HEK293 (cell line): ENCODE data around the gene UMOD.

Experiments
- CTCF ChIA-PET: fragments of 350-600 bp; formaldehyde crosslinking; extraction: SDS; loops from one replicate; lab custom pipeline; 2021; ENCODE audit warnings: antibody characterized with exemption; lab: Yijun Ruan, JAX
- POLR2A ChIA-PET: fragments of 300-600 bp; formaldehyde crosslinking; extraction: SDS; loops from one replicate; lab custom pipeline; 2020; ENCODE audit warnings: antibody characterized with exemption, inconsistent platforms; lab: Yijun Ruan, JAX
- H3K27ac ChIP-seq: fragments of 200-500 bp; sonication (Bioruptor generic); 2 replicates; pipeline ENCODE4 v1.5.1; 2014; ENCODE audit warnings: low read depth, low read length, control low read depth, inconsistent platforms; ENCODE audit errors: extremely low read depth
- H3K36me3 ChIP-seq, 2 experiments: fragments of 200-500 bp in 1 of 2; sonication (Bioruptor generic) in 1 of 2; 1 replicate in 1 of 2; 2 replicates in 1 of 2; pipeline ENCODE4 v1.5.1; 2014 to 2017; ENCODE audit warnings: inconsistent platforms in 2 of 2, low read length in 2 of 2; ENCODE audit not compliant: control insufficient read depth in 2 of 2, insufficient read depth in 1 of 2
- H3K4me1 ChIP-seq: fragments of 200-500 bp; sonication (Bioruptor generic); 2 replicates; pipeline ENCODE4 v1.5.1; 2014; ENCODE audit warnings: mild to moderate bottlenecking, low read length, inconsistent platforms; ENCODE audit not compliant: control insufficient read depth, insufficient read depth
- H3K4me3 ChIP-seq: 2 replicates; pipeline ENCODE4 v1.5.1; 2011; ENCODE audit warnings: low read depth, mild to moderate bottlenecking, control low read depth, low read length, moderate library complexity
- H3K9me3 ChIP-seq: fragments of 200-500 bp; sonication (Bioruptor generic); 2 replicates; pipeline ENCODE4 v1.5.1; 2014; ENCODE audit warnings: low read depth, low read length, inconsistent platforms; ENCODE audit not compliant: control insufficient read depth, insufficient read depth
- GLIS2 ChIP-seq: fragments of 450-650 bp; formaldehyde crosslinking; IDR thresholded peaks from 2 replicates; pipeline ENCODE4 v1.5.1; 2016; ENCODE audit warnings: missing biosample characterization, missing genetic modification characterization
- HOXA7 ChIP-seq: sonication (generic); formaldehyde crosslinking; IDR thresholded peaks from 2 replicates; pipeline ENCODE4 v1.8.1; 2022; ENCODE audit warnings: missing genetic modification reagents, borderline replicate concordance
- PRDM1 ChIP-seq: fragments of 450-650 bp; formaldehyde crosslinking; IDR thresholded peaks from 2 replicates; pipeline ENCODE4; 2016; ENCODE audit warnings: missing biosample characterization, missing genetic modification characterization
- PRDM2 ChIP-seq: fragments of 450-650 bp; formaldehyde crosslinking; IDR thresholded peaks from 2 replicates; pipeline ENCODE4 v1.5.1; 2016; ENCODE audit warnings: missing biosample characterization, missing genetic modification characterization, borderline replicate concordance
- SP2 ChIP-seq: fragments of 450-650 bp; formaldehyde crosslinking; IDR thresholded peaks from 2 replicates; pipeline ENCODE4 v1.5.1; 2016; ENCODE audit warnings: missing biosample characterization, missing genetic modification characterization
- SP7 ChIP-seq: fragments of 450-650 bp; formaldehyde crosslinking; IDR thresholded peaks from 2 replicates; pipeline ENCODE4 v1.5.1; 2016; ENCODE audit warnings: missing biosample characterization, missing genetic modification characterization
- ZBTB49 ChIP-seq: fragments of 450-650 bp; formaldehyde crosslinking; IDR thresholded peaks from 2 replicates; pipeline ENCODE4 v1.5.1; 2016; ENCODE audit warnings: missing biosample characterization, missing genetic modification characterization, low read depth
- ZNF155 ChIP-seq: fragments of 450-650 bp; formaldehyde crosslinking; IDR thresholded peaks from 2 replicates; pipeline ENCODE4 v1.5.1; 2016; ENCODE audit warnings: missing biosample characterization, missing genetic modification characterization
- ZNF16 ChIP-seq: fragments of 450-650 bp; formaldehyde crosslinking; IDR thresholded peaks from 2 replicates; pipeline ENCODE4 v1.5.1; 2016; ENCODE audit warnings: low read depth, missing biosample characterization, missing genetic modification characterization
- ZNF223 ChIP-seq: fragments of 450-650 bp; formaldehyde crosslinking; IDR thresholded peaks from 2 replicates; pipeline ENCODE4 v1.5.1; 2016; ENCODE audit warnings: missing biosample characterization, missing genetic modification characterization
- ZNF311 ChIP-seq: fragments of 450-650 bp; formaldehyde crosslinking; IDR thresholded peaks from 2 replicates; pipeline ENCODE4 v1.5.1; 2017; ENCODE audit warnings: missing biosample characterization, missing genetic modification characterization, borderline replicate concordance
- ZNF37A ChIP-seq: fragments of 450-650 bp; IDR thresholded peaks from 2 replicates; pipeline ENCODE4 v1.5.1; 2018; ENCODE audit warnings: missing biosample characterization, missing genetic modification characterization
- ZNF394 ChIP-seq: fragments of 450-650 bp; formaldehyde crosslinking; IDR thresholded peaks from 2 replicates; pipeline ENCODE4 v1.5.1; 2016; ENCODE audit warnings: missing biosample characterization, missing genetic modification characterization, mild to moderate bottlenecking, moderate library complexity, borderline replicate concordance
- ZNF416 ChIP-seq: fragments of 450-650 bp; formaldehyde crosslinking; IDR thresholded peaks from 2 replicates; pipeline ENCODE4 v1.5.1; 2016; ENCODE audit warnings: missing biosample characterization, missing genetic modification characterization
- ZNF560 ChIP-seq: fragments of 450-650 bp; formaldehyde crosslinking; IDR thresholded peaks from 2 replicates; pipeline ENCODE4 v1.5.1; 2017; ENCODE audit warnings: missing biosample characterization, missing genetic modification characterization, borderline replicate concordance
- ZNF561 ChIP-seq: fragments of 450-650 bp; IDR thresholded peaks from 2 replicates; pipeline ENCODE4 v1.5.1; 2018; ENCODE audit warnings: missing biosample characterization, missing genetic modification characterization, borderline replicate concordance
- ZNF580 ChIP-seq: fragments of 450-650 bp; formaldehyde crosslinking; IDR thresholded peaks from 2 replicates; pipeline ENCODE4 v1.5.1; 2016; ENCODE audit warnings: missing biosample characterization, missing genetic modification characterization
- ZNF707 ChIP-seq: fragments of 450-650 bp; formaldehyde crosslinking; IDR thresholded peaks from 2 replicates; pipeline ENCODE4 v1.5.1; 2016; ENCODE audit warnings: missing biosample characterization, missing genetic modification characterization
- ZNF843 ChIP-seq: fragments of 450-650 bp; formaldehyde crosslinking; IDR thresholded peaks from 2 replicates; pipeline ENCODE4 v1.5.1; 2016; ENCODE audit warnings: missing biosample characterization, missing genetic modification characterization
- ZSCAN23 ChIP-seq: fragments of 450-650 bp; formaldehyde crosslinking; IDR thresholded peaks from 2 replicates; pipeline ENCODE4 v1.5.1; 2016; ENCODE audit warnings: missing biosample characterization, missing genetic modification characterization
- TF ChIP-seq, protein P1 (sequence below): fragments of 450-650 bp; formaldehyde crosslinking; IDR thresholded peaks from 2 replicates; pipeline ENCODE4 v1.5.1; 2016; ENCODE audit warnings: missing biosample characterization, missing genetic modification characterization

UMOD gene

GRCh38 chr16:20318437-20318836 lies 34.1 kb downstream of the UMOD start:
- CTCF ChIA-PET, result no interaction called here
- no peak overlapping the region for H3K4me3 ChIP-seq
- no peaks in the 10 kb centered on the region for H3K36me3 ChIP-seq
- no peak overlapping the region for H3K27ac ChIP-seq
- POLR2A ChIA-PET, result no interaction called here
- no peaks in the 10 kb centered on the region for H3K9me3 ChIP-seq
- no peak for TF ChIP-seq ZNF416 (tag by site-specific recombination)
- no peak for TF ChIP-seq ZNF561 (tag by site-specific recombination)
- TF ChIP-seq ZNF560 (tag by site-specific recombination), result no peak
- no peak for TF ChIP-seq ZNF843 (tag by site-specific recombination)
- no peak for TF ChIP-seq ZNF223 (tag by site-specific recombination)
- TF ChIP-seq ZNF394 (tag by site-specific recombination), result no peak
- TF ChIP-seq ZNF311 (tag by site-specific recombination), result no peak
- TF ChIP-seq PRDM1 (tag by site-specific recombination), result no peak
- TF ChIP-seq SP2 (tag by site-specific recombination), result no peak
- TF ChIP-seq ZNF580, result no peak
- no peak for TF ChIP-seq ZBTB49
- no peaks in the 10 kb centered on the region for H3K4me1 ChIP-seq

DNA sequence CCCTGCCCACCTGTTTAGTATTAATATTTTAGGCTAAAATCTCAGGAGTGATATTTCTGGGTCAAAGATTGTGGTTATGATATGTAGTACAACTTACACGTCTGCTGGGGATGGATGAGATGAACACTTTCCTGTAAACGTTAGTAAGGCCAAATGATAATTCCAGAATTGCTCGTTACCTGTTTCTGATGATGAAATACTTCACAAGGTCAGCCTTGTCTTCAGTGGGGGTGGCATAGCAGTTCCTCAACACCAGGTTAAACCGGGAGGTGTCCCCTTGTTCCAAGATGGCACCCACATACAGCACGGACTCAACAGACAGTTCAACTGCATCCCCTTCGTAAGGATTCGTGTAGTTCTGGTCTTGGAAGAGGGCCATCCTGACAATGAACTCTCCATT lies 34.5 kb downstream of the UMOD start:
- Histone ChIP-seq H3K4me1 (no peaks in the 10 kb centered on the region), H3K27ac (no peak overlapping the region)
- TF ChIP-seq HOXA7 (CRISPR knock-in tag) (no peak), GLIS2 (tag by site-specific recombination) (no peak), SP7 (no peak)
- TF ChIP-seq, protein P1, sequence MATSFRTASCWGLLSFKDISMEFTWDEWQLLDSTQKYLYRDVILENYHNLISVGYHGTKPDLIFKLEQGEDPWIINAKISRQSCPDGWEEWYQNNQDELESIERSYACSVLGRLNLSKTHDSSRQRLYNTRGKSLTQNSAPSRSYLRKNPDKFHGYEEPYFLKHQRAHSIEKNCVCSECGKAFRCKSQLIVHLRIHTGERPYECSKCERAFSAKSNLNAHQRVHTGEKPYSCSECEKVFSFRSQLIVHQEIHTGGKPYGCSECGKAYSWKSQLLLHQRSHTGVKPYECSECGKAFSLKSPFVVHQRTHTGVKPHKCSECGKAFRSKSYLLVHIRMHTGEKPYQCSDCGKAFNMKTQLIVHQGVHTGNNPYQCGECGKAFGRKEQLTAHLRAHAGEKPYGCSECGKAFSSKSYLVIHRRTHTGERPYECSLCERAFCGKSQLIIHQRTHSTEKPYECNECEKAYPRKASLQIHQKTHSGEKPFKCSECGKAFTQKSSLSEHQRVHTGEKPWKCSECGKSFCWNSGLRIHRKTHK (tag by site-specific recombination), result no peak
- TF ChIP-seq, all 188 proteins: peak for 0
- CTCF ChIA-PET, result interaction anchor here (0.6 to 1.0 kb wide), 2 partner anchors 376 to 411 kb away, joined by 3 to 5 read pairs; no protein-coding TSS in a partner anchor
- Histone ChIP-seq H3K36me3 (no peaks in the 10 kb centered on the region), H3K4me3 (no peak overlapping the region), H3K9me3 (no peaks in the 10 kb centered on the region)
- POLR2A ChIA-PET, result no interaction called here

- no peaks in the 10 kb centered on the region for H3K4me1 ChIP-seq
- ChIA-PET CTCF (interaction anchor here (0.7 to 1.0 kb wide), 2 partner anchors 66 to 410 kb away, joined by 3 to 5 read pairs; no protein-coding TSS in a partner anchor), POLR2A (no interaction called here)
- H3K27ac ChIP-seq, result no peak overlapping the region
- TF ChIP-seq ZNF16 (no peak), ZNF707 (no peak), ZSCAN23 (tag by site-specific recombination) (no peak), ZNF37A (no peak), ZNF155 (tag by site-specific recombination) (no peak), PRDM2 (tag by site-specific recombination) (no peak)
- no peak overlapping the region for H3K4me3 ChIP-seq
- no peaks in the 10 kb centered on the region for H3K9me3 ChIP-seq
- H3K36me3 ChIP-seq, result no peaks in the 10 kb centered on the region
Measured at GRCh38 chr16:20317117-20317516, 35.4 kb downstream of the UMOD start.
